Measurements from ENCODE around the gene HEXD.

- TF ChIP-seq CTCF (IDR thresholded peaks at IDR 0.05; ENCODE audit: extremely low read depth in 1 of 2, insufficient read depth in 1 of 2, low read depth in 1 of 2, low read length in 2 of 2) (no peak), POLR2A (IDR thresholded peaks at IDR 0.05; ENCODE audit: low read depth, low read length) (no peak)
Measured at GRCh38 chr17:82415786-82416185, 2.4 kb upstream of the HEXD start.

Measured in endothelial cell of umbilical vein (primary cell).